HepG2 (cell line): ENCODE measurements around the gene CD58. TPM values are rescaled to one million over a fixed set of nuclear protein-coding genes. Genes with fewer than 3 reads are reported as not detected.

Experiments
- ARID5B ChIP-seq: IDR thresholded peaks from 2 replicates; pipeline ENCODE4 v1.4.0; 2020; ENCODE audit warnings: mild to moderate bottlenecking, missing genetic modification reagents
- FOXP1 ChIP-seq, 2 experiments: fragments of 450-650 bp in 1 of 2; IDR thresholded peaks; 2 replicates each; pipeline ENCODE4 v1.6.1; 2017 to 2018; ENCODE audit warnings: antibody characterized with exemption in 1 of 2
- HDAC1 ChIP-seq: sonication (generic); formaldehyde crosslinking; IDR thresholded peaks from 2 replicates; pipeline ENCODE4 v1.5.1; 2020; ENCODE audit warnings: mild to moderate bottlenecking, missing genetic modification reagents
- MXD4 ChIP-seq: IDR thresholded peaks from 2 replicates; pipeline ENCODE4 v1.6.1; 2016; ENCODE audit warnings: mild to moderate bottlenecking, missing biosample characterization, missing genetic modification reagents
- MYNN ChIP-seq: sonication (generic); formaldehyde crosslinking; IDR thresholded peaks from 2 replicates; pipeline ENCODE4 v1.4.0; 2020; ENCODE audit warnings: mild to moderate bottlenecking, low read depth, missing genetic modification reagents
- RARA ChIP-seq: IDR thresholded peaks from 2 replicates; pipeline ENCODE4 v1.6.1; 2016; ENCODE audit warnings: missing genetic modification reagents, missing compliant biosample characterization
- SRY ChIP-seq: sonication (generic); formaldehyde crosslinking; IDR thresholded peaks from 2 replicates; pipeline ENCODE4 v1.8.0; 2022; ENCODE audit warnings: mild to moderate bottlenecking, missing genetic modification reagents
- TAF15 ChIP-seq: fragments of 200-400 bp; formaldehyde crosslinking; IDR thresholded peaks from one replicate; pipeline ENCODE4 v1.6.1; 2018; ENCODE audit warnings: mild to moderate bottlenecking, low read depth, low read length; ENCODE audit not compliant: poor library complexity, severe bottlenecking
- ZBTB8A ChIP-seq: sonication (generic); formaldehyde crosslinking; IDR thresholded peaks from 2 replicates; pipeline ENCODE4 v1.4.0; 2020; ENCODE audit warnings: mild to moderate bottlenecking, low read depth, missing genetic modification reagents, borderline replicate concordance
- ZIK1 ChIP-seq: sonication (generic); formaldehyde crosslinking; IDR thresholded peaks from 2 replicates; pipeline ENCODE4 v1.5.0; 2020; ENCODE audit warnings: mild to moderate bottlenecking, low read depth, missing genetic modification reagents, borderline replicate concordance
- ZNF138 ChIP-seq: sonication (generic); formaldehyde crosslinking; IDR thresholded peaks from 2 replicates; pipeline ENCODE4 v1.5.0; 2020; ENCODE audit warnings: mild to moderate bottlenecking, low read depth, missing genetic modification reagents
- ZNF143 ChIP-seq: sonication (generic); formaldehyde crosslinking; IDR thresholded peaks from 2 replicates; pipeline ENCODE4 v1.4.0; 2020; ENCODE audit warnings: missing genetic modification reagents
- ZNF251 ChIP-seq: sonication (generic); formaldehyde crosslinking; IDR thresholded peaks from 2 replicates; pipeline ENCODE4 v1.9.0; 2021; ENCODE audit warnings: mild to moderate bottlenecking, missing genetic modification reagents
- ZNF350 ChIP-seq: sonication (generic); formaldehyde crosslinking; IDR thresholded peaks from 2 replicates; pipeline ENCODE4 v1.4.0; 2020; ENCODE audit warnings: mild to moderate bottlenecking, low read depth, missing genetic modification reagents, borderline replicate concordance
- ZNF432 ChIP-seq: sonication (generic); formaldehyde crosslinking; IDR thresholded peaks from 2 replicates; pipeline ENCODE4 v1.5.0; 2020; ENCODE audit warnings: missing genetic modification reagents, mild to moderate bottlenecking, borderline replicate concordance
- ZNF546 ChIP-seq: sonication (generic); formaldehyde crosslinking; conservative IDR thresholded peaks from 2 replicates; pipeline ENCODE4 v1.8.1; 2023; ENCODE audit warnings: mild to moderate bottlenecking, missing genetic modification reagents
- ZNF615 ChIP-seq: sonication (generic); formaldehyde crosslinking; IDR thresholded peaks from 2 replicates; pipeline ENCODE4 v1.5.0; 2020; ENCODE audit warnings: mild to moderate bottlenecking, missing genetic modification reagents, borderline replicate concordance
- ZNF619 ChIP-seq: sonication (generic); formaldehyde crosslinking; IDR thresholded peaks from 2 replicates; pipeline ENCODE4 v1.4.0; 2020; ENCODE audit warnings: mild to moderate bottlenecking, missing genetic modification reagents
- ZNF788 ChIP-seq: sonication (generic); formaldehyde crosslinking; IDR thresholded peaks from 2 replicates; pipeline ENCODE4 v1.5.0; 2020; ENCODE audit warnings: mild to moderate bottlenecking, missing genetic modification reagents, borderline replicate concordance
- polyA plus RNA-seq, 8 experiments: library from polyadenylated mRNA; depleted of rRNA in 3 of 8; stranded (reverse) in 7 of 8; unstranded in 1 of 8; fragments of >200 nt; fragmentation: Illumina TruSeq in 4 of 8; extraction: Trizol in 4 of 8; gene quantifications; 2 replicates each; pipeline versions ENCODE4 v1.2.1 to v1.2.3, GENCODE V29; 2011 to 2016; ENCODE audit warnings: low read depth in 4 of 8, missing spikeins in 1 of 8, mixed read lengths in 1 of 8; ENCODE audit not compliant: insufficient read depth in 1 of 8
- total RNA-seq, 5 experiments: library from RNA; depleted of rRNA; stranded (reverse); fragments of >200 nt; fragmentation: Illumina TruSeq; extraction: Trizol; gene quantifications; 2 replicates each; pipeline ENCODE4 v1.2.3, GENCODE V29; 2016; ENCODE audit warnings: low read depth in 1 of 5
- TF ChIP-seq, protein P1 (sequence below): sonication (generic); formaldehyde crosslinking; IDR thresholded peaks from 2 replicates; pipeline ENCODE4 v1.4.0; 2020; ENCODE audit warnings: missing genetic modification reagents
- TF ChIP-seq, protein P2 (sequence below): sonication (generic); formaldehyde crosslinking; IDR thresholded peaks from 2 replicates; pipeline ENCODE4 v1.5.0; 2020; ENCODE audit warnings: missing genetic modification reagents, mild to moderate bottlenecking, borderline replicate concordance
- TF ChIP-seq, protein P3 (sequence below): sonication (generic); formaldehyde crosslinking; IDR thresholded peaks from 2 replicates; pipeline ENCODE4 v1.5.0; 2020; ENCODE audit warnings: missing genetic modification reagents
- TF ChIP-seq, protein P4 (sequence below): sonication (generic); formaldehyde crosslinking; IDR thresholded peaks from 2 replicates; pipeline ENCODE4 v1.4.0; 2020; ENCODE audit warnings: mild to moderate bottlenecking, missing genetic modification reagents

The CD58 gene
- total and polyA plus RNA-seq, 2 of the 13 experiments (the other 11 are each of a cell fraction or from before 2014, with no cell fraction given) = 9.4 to 13.5 TPM

DNA sequence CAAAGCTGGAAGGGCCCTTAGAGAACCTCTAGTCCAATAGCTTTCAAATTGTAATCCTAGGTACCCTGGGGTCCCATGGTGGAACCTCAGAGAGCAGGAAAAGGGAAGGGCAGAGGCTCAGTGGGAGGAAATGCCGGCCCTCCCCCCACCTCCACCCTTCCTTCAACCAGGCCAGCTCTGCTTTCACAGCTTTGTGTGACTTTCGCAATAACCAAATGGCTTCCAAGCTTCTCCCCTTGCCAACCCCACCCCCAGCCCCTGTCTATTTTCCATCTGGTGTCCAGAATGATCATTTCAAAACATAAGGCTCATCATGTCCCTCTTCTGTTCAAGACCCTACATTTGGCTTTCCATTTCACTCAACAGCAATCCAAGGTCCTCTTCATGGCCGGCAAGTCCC is 74.4 kb downstream of the CD58 start (continued):
- TF ChIP-seq, protein P1, sequence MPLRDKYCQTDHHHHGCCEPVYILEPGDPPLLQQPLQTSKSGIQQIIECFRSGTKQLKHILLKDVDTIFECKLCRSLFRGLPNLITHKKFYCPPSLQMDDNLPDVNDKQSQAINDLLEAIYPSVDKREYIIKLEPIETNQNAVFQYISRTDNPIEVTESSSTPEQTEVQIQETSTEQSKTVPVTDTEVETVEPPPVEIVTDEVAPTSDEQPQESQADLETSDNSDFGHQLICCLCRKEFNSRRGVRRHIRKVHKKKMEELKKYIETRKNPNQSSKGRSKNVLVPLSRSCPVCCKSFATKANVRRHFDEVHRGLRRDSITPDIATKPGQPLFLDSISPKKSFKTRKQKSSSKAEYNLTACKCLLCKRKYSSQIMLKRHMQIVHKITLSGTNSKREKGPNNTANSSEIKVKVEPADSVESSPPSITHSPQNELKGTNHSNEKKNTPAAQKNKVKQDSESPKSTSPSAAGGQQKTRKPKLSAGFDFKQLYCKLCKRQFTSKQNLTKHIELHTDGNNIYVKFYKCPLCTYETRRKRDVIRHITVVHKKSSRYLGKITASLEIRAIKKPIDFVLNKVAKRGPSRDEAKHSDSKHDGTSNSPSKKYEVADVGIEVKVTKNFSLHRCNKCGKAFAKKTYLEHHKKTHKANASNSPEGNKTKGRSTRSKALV (CRISPR knock-in tag) = no peak
- TF ChIP-seq TAF15 (no peak), ARID5B (CRISPR knock-in tag) (peak; percentile 43; the same call in 1 of the 2 replicates), ZBTB8A (no peak), MYNN (CRISPR knock-in tag) (no peak), ZNF138 (no peak), HDAC1 (no peak), ZNF788 (CRISPR knock-in tag) (no peak), ZNF432 (CRISPR knock-in tag) (no peak), ZNF546 (CRISPR knock-in tag) (no peak), ZNF350 (CRISPR knock-in tag) (no peak), ZNF251 (CRISPR knock-in tag) (no peak), MXD4 (CRISPR knock-in tag) (no peak), FOXP1 (IDR thresholded peaks at IDR 0.05) (no peak), FOXP1 (CRISPR knock-in tag; IDR thresholded peaks at IDR 0.05) (no peak), RARA (CRISPR knock-in tag) (peak; percentile 22; the same call in 1 of the 2 replicates), ZNF143 (CRISPR knock-in tag) (no peak), ZNF619 (CRISPR knock-in tag) (no peak), SRY (CRISPR knock-in tag) (no peak), ZNF615 (CRISPR knock-in tag) (no peak), ZIK1 (no peak)
- TF ChIP-seq, protein P2, sequence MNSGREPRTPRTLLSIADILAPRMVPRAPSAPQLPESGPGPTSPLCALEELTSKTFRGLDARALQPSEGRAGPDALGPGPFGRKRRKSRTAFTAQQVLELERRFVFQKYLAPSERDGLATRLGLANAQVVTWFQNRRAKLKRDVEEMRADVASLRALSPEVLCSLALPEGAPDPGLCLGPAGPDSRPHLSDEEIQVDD (CRISPR knock-in tag) = no peak
- TF ChIP-seq, protein P3, sequence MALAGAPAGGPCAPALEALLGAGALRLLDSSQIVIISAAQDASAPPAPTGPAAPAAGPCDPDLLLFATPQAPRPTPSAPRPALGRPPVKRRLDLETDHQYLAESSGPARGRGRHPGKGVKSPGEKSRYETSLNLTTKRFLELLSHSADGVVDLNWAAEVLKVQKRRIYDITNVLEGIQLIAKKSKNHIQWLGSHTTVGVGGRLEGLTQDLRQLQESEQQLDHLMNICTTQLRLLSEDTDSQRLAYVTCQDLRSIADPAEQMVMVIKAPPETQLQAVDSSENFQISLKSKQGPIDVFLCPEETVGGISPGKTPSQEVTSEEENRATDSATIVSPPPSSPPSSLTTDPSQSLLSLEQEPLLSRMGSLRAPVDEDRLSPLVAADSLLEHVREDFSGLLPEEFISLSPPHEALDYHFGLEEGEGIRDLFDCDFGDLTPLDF (CRISPR knock-in tag) = no peak
- TF ChIP-seq, protein P4, sequence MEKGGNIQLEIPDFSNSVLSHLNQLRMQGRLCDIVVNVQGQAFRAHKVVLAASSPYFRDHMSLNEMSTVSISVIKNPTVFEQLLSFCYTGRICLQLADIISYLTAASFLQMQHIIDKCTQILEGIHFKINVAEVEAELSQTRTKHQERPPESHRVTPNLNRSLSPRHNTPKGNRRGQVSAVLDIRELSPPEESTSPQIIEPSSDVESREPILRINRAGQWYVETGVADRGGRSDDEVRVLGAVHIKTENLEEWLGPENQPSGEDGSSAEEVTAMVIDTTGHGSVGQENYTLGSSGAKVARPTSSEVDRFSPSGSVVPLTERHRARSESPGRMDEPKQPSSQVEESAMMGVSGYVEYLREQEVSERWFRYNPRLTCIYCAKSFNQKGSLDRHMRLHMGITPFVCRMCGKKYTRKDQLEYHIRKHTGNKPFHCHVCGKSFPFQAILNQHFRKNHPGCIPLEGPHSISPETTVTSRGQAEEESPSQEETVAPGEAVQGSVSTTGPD (CRISPR knock-in tag) = no peak
